Measurements from ENCODE around the gene MEF2D.
A peak's percentile ranks its signal among the peaks of the same experiment; 100 is the strongest.

The MEF2D gene

DNA sequence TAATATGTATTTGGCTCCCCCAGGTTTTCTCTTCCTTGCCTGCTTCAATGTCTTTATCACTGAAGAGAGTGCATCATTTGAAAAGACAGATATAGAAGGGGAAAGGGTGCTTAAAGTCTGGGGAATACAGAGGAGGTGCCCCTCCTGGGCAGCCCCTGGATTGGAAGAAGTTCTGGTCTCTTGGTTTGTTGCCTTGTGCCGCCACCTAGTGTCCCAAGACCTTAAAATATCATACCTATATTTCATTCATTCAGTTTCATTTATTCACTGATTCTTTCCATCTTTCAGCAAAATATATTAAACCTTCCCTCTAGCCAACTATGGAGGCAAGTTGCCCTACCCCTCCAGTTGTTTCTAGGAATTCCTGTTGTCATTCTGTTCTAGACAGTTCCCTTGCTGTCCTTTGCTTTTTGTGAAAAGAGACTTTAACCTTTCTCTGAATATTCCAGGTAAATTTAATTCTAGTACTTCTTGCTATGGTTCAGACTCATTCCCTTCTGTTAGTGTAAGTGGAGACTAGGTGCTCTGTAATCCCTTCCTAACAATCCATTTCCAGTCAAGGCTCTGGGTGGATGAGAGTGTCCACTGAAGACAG is 56.1 kb downstream of the MEF2D start:
- Histone ChIP-seq H3K79me1 (ENCODE audit: low read depth, low read length) (no peaks in the 10 kb centered on the region), H2AK5ac (ENCODE audit: low read depth, low read length) (no peak overlapping the region), H3K27ac (replicated peaks; ENCODE audit: low read length) (no peak overlapping the region), H3K4me1 (ENCODE audit: control insufficient read depth in 2 of 2, insufficient read depth in 1 of 2, low read depth in 1 of 2, low read length in 2 of 2) (peaks cover 0 to 8% of the 10 kb centered on the region in 2 donors), H4K91ac (ENCODE audit: low read depth, low read length, poor library complexity) (no peak overlapping the region), H3K4me3 (ENCODE audit: low read length in 2 of 2) (no peak overlapping the region), H3K4me2 (ENCODE audit: insufficient read depth, low read length, poor library complexity, severe bottlenecking) (no peak overlapping the region), H3K9me3 (replicated peaks in 1 of 2; ENCODE audit: control insufficient read depth in 2 of 2, insufficient read depth in 1 of 2, low read depth in 1 of 2, low read length in 2 of 2) (no peaks in the 10 kb centered on the region), H2BK15ac (ENCODE audit: low read length) (no peak overlapping the region), H4K8ac (ENCODE audit: low read depth, low read length) (no peak overlapping the region), H3K14ac (ENCODE audit: low read length) (no peak overlapping the region), H2BK12ac (ENCODE audit: low read length) (no peak overlapping the region), H3K4ac (ENCODE audit: low read length) (no peak overlapping the region), H2BK120ac (ENCODE audit: low read depth, low read length) (no peak overlapping the region), H2AFZ (ENCODE audit: low read length) (no peak overlapping the region), H3K27me3 (ENCODE audit: control insufficient read depth in 3 of 3, insufficient read depth in 3 of 3, low read depth in 1 of 3, low read length in 3 of 3) (peaks cover 7 to 74% (median 46%) of the 10 kb centered on the region in 3 experiments), H3K9ac (ENCODE audit: low read depth, low read length, poor library complexity) (no peak overlapping the region), H3K36me3 (replicated peaks in 1 of 2; ENCODE audit: control insufficient read depth in 2 of 2, insufficient read depth in 2 of 2, low read length in 2 of 2) (no peaks in the 10 kb centered on the region), H3K23ac (ENCODE audit: low read depth, low read length, poor library complexity) (no peak overlapping the region), H2BK5ac (ENCODE audit: low read length) (no peak overlapping the region), H3K18ac (ENCODE audit: low read length) (no peak overlapping the region)
- WGBS, 2 donors (ENCODE audit: extremely low coverage in 2 of 2, insufficient read length in 2 of 2, insufficient replicate concordance in 1 of 2) = no CpG with 5 or more reads among the region's 1 CpG
- DNase-seq (ENCODE audit: low spot score) = no peak

DNA sequence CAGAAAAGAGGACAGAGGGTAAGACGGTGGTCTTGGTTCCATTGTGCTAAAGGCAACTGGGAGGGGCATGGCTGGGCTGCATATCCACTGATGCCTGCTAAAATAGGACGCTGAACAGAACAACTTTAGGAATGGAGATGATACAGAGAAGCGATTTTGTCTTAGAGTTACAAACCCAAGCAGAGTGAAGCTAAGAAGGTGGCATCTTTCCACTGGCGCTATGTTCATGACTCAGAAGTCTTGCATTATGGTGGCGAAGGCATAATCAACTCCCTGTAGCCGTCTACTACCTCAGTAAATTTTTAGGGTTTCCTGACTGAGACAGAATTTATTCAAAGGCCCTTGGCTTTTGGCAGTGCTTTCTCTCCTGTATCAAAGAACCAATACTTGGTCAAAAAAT is 57.3 kb downstream of the MEF2D start:
- Histone ChIP-seq H3K79me1 (ENCODE audit: low read depth, low read length) (no peaks in the 10 kb centered on the region), H3K9me3 (replicated peaks in 1 of 2; ENCODE audit: control insufficient read depth in 2 of 2, insufficient read depth in 1 of 2, low read depth in 1 of 2, low read length in 2 of 2) (no peaks in the 10 kb centered on the region), H3K23ac (ENCODE audit: low read depth, low read length, poor library complexity) (no peak overlapping the region), H3K14ac (ENCODE audit: low read length) (no peak overlapping the region), H3K4ac (ENCODE audit: low read length) (no peak overlapping the region), H2BK120ac (ENCODE audit: low read depth, low read length) (no peak overlapping the region), H2AK5ac (ENCODE audit: low read depth, low read length) (no peak overlapping the region), H3K4me2 (ENCODE audit: insufficient read depth, low read length, poor library complexity, severe bottlenecking) (no peak overlapping the region), H2BK5ac (ENCODE audit: low read length) (no peak overlapping the region), H2BK15ac (ENCODE audit: low read length) (no peak overlapping the region), H2AFZ (ENCODE audit: low read length) (no peak overlapping the region), H3K4me3 (ENCODE audit: low read length in 2 of 2) (no peak overlapping the region), H3K4me1 (ENCODE audit: control insufficient read depth in 2 of 2, insufficient read depth in 1 of 2, low read depth in 1 of 2, low read length in 2 of 2) (peaks cover 0 to 15% of the 10 kb centered on the region in 2 donors), H4K91ac (ENCODE audit: low read depth, low read length, poor library complexity) (no peak overlapping the region), H4K8ac (ENCODE audit: low read depth, low read length) (no peak overlapping the region), H3K27ac (replicated peaks; ENCODE audit: low read length) (no peak overlapping the region), H3K36me3 (replicated peaks in 1 of 2; ENCODE audit: control insufficient read depth in 2 of 2, insufficient read depth in 2 of 2, low read length in 2 of 2) (no peaks in the 10 kb centered on the region), H3K9ac (ENCODE audit: low read depth, low read length, poor library complexity) (no peak overlapping the region), H3K18ac (ENCODE audit: low read length) (no peak overlapping the region), H2BK12ac (ENCODE audit: low read length) (no peak overlapping the region), H3K27me3 (ENCODE audit: control insufficient read depth in 3 of 3, insufficient read depth in 3 of 3, low read depth in 1 of 3, low read length in 3 of 3) (peaks cover 7 to 75% (median 49%) of the 10 kb centered on the region in 3 experiments)
- DNase-seq (ENCODE audit: low spot score) = no peak
- no CpG with 5 or more reads among the region's 6 CpGs for WGBS, 2 donors (ENCODE audit: extremely low coverage in 2 of 2, insufficient read length in 2 of 2, insufficient replicate concordance in 1 of 2)

DNA sequence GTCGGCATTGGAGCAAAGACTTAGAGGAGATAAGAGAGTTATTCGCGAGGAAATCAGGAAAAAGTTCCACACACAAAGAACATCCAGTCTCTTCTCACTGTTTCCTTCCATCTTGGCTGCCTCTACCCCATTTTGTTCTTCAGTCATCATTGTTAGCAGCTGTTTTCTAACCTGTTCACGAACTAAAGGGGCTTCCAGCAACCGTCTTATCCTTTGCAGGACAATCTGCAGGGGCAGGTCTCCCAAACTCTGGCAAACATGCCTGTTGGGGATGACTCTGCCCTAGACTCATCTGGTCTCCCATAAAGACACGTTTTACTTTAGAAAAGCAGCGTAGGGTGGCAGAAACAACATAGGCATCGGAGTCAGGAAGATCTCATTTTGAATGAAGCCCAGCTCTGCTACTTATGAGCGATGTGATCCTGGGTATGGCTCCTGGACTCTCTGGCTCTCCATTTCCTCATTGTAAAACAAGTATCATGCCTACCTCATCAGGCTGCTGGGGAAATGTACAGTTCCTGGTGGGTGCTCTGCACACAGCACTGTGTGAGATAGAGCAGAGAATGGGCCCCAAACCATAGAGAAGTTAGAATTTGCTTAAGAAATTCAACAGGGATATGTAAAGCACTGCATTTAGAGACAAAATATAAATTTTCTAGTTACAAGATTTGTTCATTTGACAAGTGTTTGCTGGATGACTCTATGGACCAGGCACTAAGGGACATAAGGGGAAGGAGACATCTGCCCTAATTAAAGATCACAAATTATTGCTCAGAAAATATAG is 59.7 kb downstream of the MEF2D start:
- H3K27me3 ChIP-seq (ENCODE audit: control insufficient read depth in 3 of 3, insufficient read depth in 3 of 3, low read depth in 1 of 3, low read length in 3 of 3) = peaks cover 21 to 90% (median 71%) of the 10 kb centered on the region in 3 experiments
- no peak for DNase-seq (ENCODE audit: low spot score)
- H3K9me3 ChIP-seq (replicated peaks in 1 of 2; ENCODE audit: control insufficient read depth in 2 of 2, insufficient read depth in 1 of 2, low read depth in 1 of 2, low read length in 2 of 2) = no peaks in the 10 kb centered on the region
- no peak overlapping the region for H3K27ac ChIP-seq (replicated peaks; ENCODE audit: low read length)
- no peak overlapping the region for H2BK5ac ChIP-seq (ENCODE audit: low read length)
- no peak overlapping the region for H3K4me3 ChIP-seq (ENCODE audit: low read length in 2 of 2)
- H2AFZ ChIP-seq (ENCODE audit: low read length) = no peak overlapping the region
- no peak overlapping the region for H3K23ac ChIP-seq (ENCODE audit: low read depth, low read length, poor library complexity)
- no peak overlapping the region for H2BK12ac ChIP-seq (ENCODE audit: low read length)
- no CpG with 5 or more reads among the region's 9 CpGs for WGBS, 2 donors (ENCODE audit: extremely low coverage in 2 of 2, insufficient read length in 2 of 2, insufficient replicate concordance in 1 of 2)
- no peak overlapping the region for H3K18ac ChIP-seq (ENCODE audit: low read length)
- H2BK120ac ChIP-seq (ENCODE audit: low read depth, low read length) = no peak overlapping the region
- H3K4me2 ChIP-seq (ENCODE audit: insufficient read depth, low read length, poor library complexity, severe bottlenecking) = no peak overlapping the region
- no peaks in the 10 kb centered on the region for H3K79me1 ChIP-seq (ENCODE audit: low read depth, low read length)
- no peak overlapping the region for H2BK15ac ChIP-seq (ENCODE audit: low read length)
- no peaks in the 10 kb centered on the region for H3K36me3 ChIP-seq (replicated peaks in 1 of 2; ENCODE audit: control insufficient read depth in 2 of 2, insufficient read depth in 2 of 2, low read length in 2 of 2)
- H3K4me1 ChIP-seq (ENCODE audit: control insufficient read depth in 2 of 2, insufficient read depth in 1 of 2, low read depth in 1 of 2, low read length in 2 of 2) = peaks cover 0 to 17% of the 10 kb centered on the region in 2 donors
- no peak overlapping the region for H3K14ac ChIP-seq (ENCODE audit: low read length)
- H3K9ac ChIP-seq (ENCODE audit: low read depth, low read length, poor library complexity) = no peak overlapping the region
- H2AK5ac ChIP-seq (ENCODE audit: low read depth, low read length) = no peak overlapping the region
- H4K8ac ChIP-seq (ENCODE audit: low read depth, low read length) = no peak overlapping the region
- no peak overlapping the region for H4K91ac ChIP-seq (ENCODE audit: low read depth, low read length, poor library complexity)
- H3K4ac ChIP-seq (ENCODE audit: low read length) = no peak overlapping the region

DNA sequence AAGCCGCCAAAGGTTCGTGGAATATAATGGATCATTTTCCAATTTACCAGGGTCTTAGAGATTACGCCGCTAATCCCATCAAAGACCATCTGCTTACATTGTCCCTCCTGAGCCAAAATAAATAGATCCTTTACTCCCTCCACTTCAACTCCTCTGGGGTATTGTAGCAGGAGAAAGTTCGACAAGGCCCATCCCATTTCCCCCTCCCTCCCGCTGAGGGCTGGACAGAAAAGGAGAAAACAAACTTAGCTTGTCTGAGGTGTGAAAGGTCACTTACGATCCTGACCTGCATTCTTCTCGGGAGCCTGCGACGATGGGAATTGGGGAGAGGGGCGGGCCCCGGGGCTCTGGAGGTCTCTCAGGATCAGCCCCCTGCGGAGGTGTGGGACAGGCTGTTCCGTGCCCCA is 60.8 kb downstream of the MEF2D start:
- DNase-seq (ENCODE audit: low spot score) = peak; percentile 95
- Histone ChIP-seq H4K91ac (ENCODE audit: low read depth, low read length, poor library complexity) (no peak overlapping the region), H2BK120ac (ENCODE audit: low read depth, low read length) (no peak overlapping the region), H3K18ac (ENCODE audit: low read length) (no peak overlapping the region), H3K79me1 (ENCODE audit: low read depth, low read length) (no peaks in the 10 kb centered on the region), H2AFZ (ENCODE audit: low read length) (no peak overlapping the region), H4K8ac (ENCODE audit: low read depth, low read length) (no peak overlapping the region), H3K36me3 (replicated peaks in 1 of 2; ENCODE audit: control insufficient read depth in 2 of 2, insufficient read depth in 2 of 2, low read length in 2 of 2) (no peaks in the 10 kb centered on the region), H3K4me1 (ENCODE audit: control insufficient read depth in 2 of 2, insufficient read depth in 1 of 2, low read depth in 1 of 2, low read length in 2 of 2) (peaks cover 0 to 21% of the 10 kb centered on the region in 2 donors), H2BK5ac (ENCODE audit: low read length) (no peak overlapping the region), H2AK5ac (ENCODE audit: low read depth, low read length) (no peak overlapping the region), H3K9ac (ENCODE audit: low read depth, low read length, poor library complexity) (no peak overlapping the region), H3K23ac (ENCODE audit: low read depth, low read length, poor library complexity) (no peak overlapping the region), H3K4me2 (ENCODE audit: insufficient read depth, low read length, poor library complexity, severe bottlenecking) (no peak overlapping the region), H3K9me3 (replicated peaks in 1 of 2; ENCODE audit: control insufficient read depth in 2 of 2, insufficient read depth in 1 of 2, low read depth in 1 of 2, low read length in 2 of 2) (peaks cover 0 to 2% of the 10 kb centered on the region in 2 donors), H2BK12ac (ENCODE audit: low read length) (no peak overlapping the region), H3K4ac (ENCODE audit: low read length) (no peak overlapping the region), H3K14ac (ENCODE audit: low read length) (no peak overlapping the region), H3K27ac (replicated peaks; ENCODE audit: low read length) (no peak overlapping the region), H2BK15ac (ENCODE audit: low read length) (no peak overlapping the region), H3K4me3 (ENCODE audit: low read length in 2 of 2) (no peak overlapping the region), H3K27me3 (ENCODE audit: control insufficient read depth in 3 of 3, insufficient read depth in 3 of 3, low read depth in 1 of 3, low read length in 3 of 3) (peaks cover 32 to 98% (median 78%) of the 10 kb centered on the region in 3 experiments)
- no CpG with 5 or more reads among the region's 14 CpGs for WGBS, 2 donors (ENCODE audit: extremely low coverage in 2 of 2, insufficient read length in 2 of 2, insufficient replicate concordance in 1 of 2)

All from neuronal stem cell (in vitro differentiated cells).